ENCODE data around the gene MED16. TPM values are rescaled to one million over a fixed set of nuclear protein-coding genes. Genes with fewer than 3 reads are reported as not detected.

Gene MED16
- total RNA-seq, 2 experiments from 2014 or later, result 47.7 to 70.6 TPM

GRCh38 chr19:912181-913079 lies 19.4 kb upstream of the MED16 start:
- H3K4me3 Mint-ChIP-seq, result peak overlapping the region; percentile 78
- ATAC-seq (no peak), DNase-seq (peak; percentile 59)
- H3K4me1 Mint-ChIP-seq, result peaks cover 38% of the 10 kb centered on the region
- CTCF ChIA-PET, result interaction anchor here (4.4 kb wide), 1 partner anchor 49 kb away, joined by 38 read pairs; no protein-coding TSS in a partner anchor
- no peaks in the 10 kb centered on the region for H3K9me3 Mint-ChIP-seq (ENCODE audit: low read depth)
- H3K27me3 Mint-ChIP-seq, result no peaks in the 10 kb centered on the region
- H3K36me3 Mint-ChIP-seq, result peaks cover 2% of the 10 kb centered on the region
- H3K27ac Mint-ChIP-seq, result peak overlapping the region; percentile 83

DNA sequence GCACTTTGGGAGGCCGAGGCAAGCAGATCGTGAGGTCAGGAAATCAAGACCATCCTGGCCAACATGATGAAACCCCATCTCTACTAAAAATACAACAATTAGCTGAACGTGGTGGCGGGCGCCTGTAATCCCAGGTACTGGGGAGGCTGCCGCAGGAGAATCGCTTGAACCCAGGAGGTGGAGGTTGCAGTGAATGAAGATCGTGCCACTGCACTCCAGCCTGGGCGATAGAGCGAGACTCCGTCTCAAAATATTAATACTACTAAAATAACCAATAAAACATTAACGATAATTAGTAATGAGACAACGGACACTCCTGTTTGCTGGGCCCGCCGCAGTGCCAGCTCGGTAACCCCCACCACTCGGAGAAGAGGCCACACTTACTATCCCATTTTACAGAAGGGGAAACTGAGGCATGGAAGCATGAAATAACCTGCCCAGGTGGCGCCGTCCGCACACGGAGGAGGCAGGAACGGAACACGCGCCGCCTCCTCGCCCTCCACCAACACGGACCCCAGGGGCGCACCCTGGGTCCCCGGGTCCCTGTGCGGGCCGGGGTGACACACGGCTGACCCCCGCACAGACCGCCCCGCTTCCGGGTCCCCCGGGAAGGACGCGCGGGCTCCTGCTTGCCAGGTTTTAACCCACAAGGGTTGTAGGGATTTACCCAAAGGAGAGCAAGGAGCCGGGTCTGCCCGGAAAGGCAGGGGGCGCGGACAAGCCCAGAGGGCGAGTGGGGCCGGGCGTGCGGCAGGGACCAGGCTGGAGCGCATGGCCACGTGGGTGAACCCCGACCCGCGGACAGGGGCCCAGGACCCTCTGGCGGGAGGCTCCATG lies 18.4 kb upstream of the MED16 start:
- no peak for ATAC-seq
- H3K4me3 Mint-ChIP-seq, result peak overlapping the region; percentile 55

GRCh38 chr19:907183-907853 lies 14.3 kb upstream of the MED16 start:
- Mint-ChIP-seq H3K9me3 (ENCODE audit: low read depth) (no peaks in the 10 kb centered on the region), H3K27ac (peak overlapping the region; percentile 98), H3K4me1 (peaks cover 43% of the 10 kb centered on the region), H3K36me3 (peaks cover 4% of the 10 kb centered on the region), H3K27me3 (no peaks in the 10 kb centered on the region), H3K4me3 (no peak overlapping the region)
- DNase-seq (no peak), ATAC-seq (no peak)
- CTCF ChIA-PET, result interaction anchor here (1.2 to 7.8 kb wide), 5 partner anchors 11 to 334 kb away, joined by 3 to 57 read pairs (median 7); partner anchors contain the start of genes ATP5F1D, MED16, RNU6-9 and WDR18

More for the DNA sequence above, 18.4 kb upstream of the MED16 start:
- H3K4me1 Mint-ChIP-seq, result peaks cover 46% of the 10 kb centered on the region
- peak overlapping the region; percentile 46 for H3K27ac Mint-ChIP-seq
- DNase-seq, result no peak
- CTCF ChIA-PET, result interaction anchor here (1.0 to 7.8 kb wide), 2 partner anchors 9 to 47 kb away, joined by 3 to 57 read pairs; no protein-coding TSS in a partner anchor
- peaks cover 4% of the 10 kb centered on the region for H3K36me3 Mint-ChIP-seq
- H3K27me3 Mint-ChIP-seq, result no peaks in the 10 kb centered on the region
- no peaks in the 10 kb centered on the region for H3K9me3 Mint-ChIP-seq (ENCODE audit: low read depth)

GRCh38 chr19:906480-906879 lies 13.5 kb upstream of the MED16 start:
- peaks cover 43% of the 10 kb centered on the region for H3K4me1 Mint-ChIP-seq
- H3K9me3 Mint-ChIP-seq (ENCODE audit: low read depth), result no peaks in the 10 kb centered on the region
- CTCF ChIA-PET, result interaction anchor here (1.9 to 7.8 kb wide), 2 partner anchors 10 to 42 kb away, joined by 4 to 57 read pairs; no protein-coding TSS in a partner anchor

DNA sequence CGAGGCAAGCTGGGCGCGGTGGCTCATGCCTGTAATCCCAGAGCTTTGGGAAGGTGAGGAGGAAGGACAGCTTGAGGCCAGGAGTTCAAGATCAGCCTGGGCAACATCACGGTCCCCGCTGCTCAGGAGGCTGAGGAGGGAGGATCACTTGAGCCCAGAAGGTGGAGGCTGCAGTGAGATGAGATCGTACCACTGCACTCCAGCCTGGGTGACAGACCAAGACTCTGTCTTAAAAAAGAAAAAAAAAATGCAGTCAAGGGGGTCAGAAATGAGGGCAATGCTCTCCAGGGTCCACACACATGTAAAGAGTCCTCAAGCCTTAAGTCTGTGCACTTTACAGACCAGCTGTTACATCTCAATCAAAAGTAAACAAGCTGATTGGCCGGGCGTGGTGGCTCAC lies 11.6 kb upstream of the MED16 start:
- no peak overlapping the region for H3K27ac Mint-ChIP-seq
- no peaks in the 10 kb centered on the region for H3K27me3 Mint-ChIP-seq
- peaks cover 32% of the 10 kb centered on the region for H3K4me1 Mint-ChIP-seq
- peaks cover 4% of the 10 kb centered on the region for H3K36me3 Mint-ChIP-seq
- no peak for ATAC-seq
- CTCF ChIA-PET, result interaction anchor here (1.4 to 7.8 kb wide), 3 partner anchors 11 to 80 kb away, joined by 3 to 57 read pairs (median 5); partner anchors contain the start of genes MED16, RNU6-9 and WDR18
- H3K4me3 Mint-ChIP-seq, result no peak overlapping the region
- no peaks in the 10 kb centered on the region for H3K9me3 Mint-ChIP-seq (ENCODE audit: low read depth)
- no peak for DNase-seq

More at GRCh38 chr19:906480-906879, 13.5 kb upstream of the MED16 start:
- H3K27me3 Mint-ChIP-seq, result no peaks in the 10 kb centered on the region
- peak overlapping the region; percentile 36 for H3K27ac Mint-ChIP-seq
- ATAC-seq (no peak), DNase-seq (no peak)
- no peak overlapping the region for H3K4me3 Mint-ChIP-seq
- peaks cover 5% of the 10 kb centered on the region for H3K36me3 Mint-ChIP-seq

DNA sequence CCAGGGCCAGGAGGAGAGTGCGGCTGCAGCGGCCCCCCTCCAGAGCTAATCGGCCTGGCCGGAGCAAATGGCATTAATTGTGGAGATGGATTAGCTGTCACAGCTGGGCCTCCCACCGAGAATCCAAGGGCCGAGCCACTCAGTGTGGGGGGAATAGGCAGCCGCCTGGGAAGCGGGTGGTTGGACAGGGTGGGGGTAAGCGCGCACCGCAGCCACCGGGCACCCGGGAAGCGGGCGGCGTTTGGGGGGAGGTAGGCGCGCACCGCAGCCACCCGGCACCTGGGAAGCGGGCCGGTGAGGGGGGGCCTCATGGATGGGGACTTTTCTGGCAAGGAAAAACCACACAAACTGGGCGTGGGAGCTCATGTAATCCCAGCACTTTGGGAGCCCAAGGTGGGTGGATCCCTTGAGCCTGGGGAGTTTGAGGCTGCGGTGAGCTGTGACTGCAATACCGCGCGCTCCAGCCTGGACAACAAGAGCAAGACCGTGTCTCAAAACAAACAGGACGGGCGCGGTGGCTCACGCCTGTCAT lies 10.3 kb upstream of the MED16 start:
- peaks cover 20% of the 10 kb centered on the region for H3K4me1 Mint-ChIP-seq
- no peak overlapping the region for H3K27ac Mint-ChIP-seq
- H3K4me3 Mint-ChIP-seq, result no peak overlapping the region
- DNase-seq, result no peak
- CTCF ChIA-PET, result interaction anchor here (7.8 kb wide), 1 partner anchor 39 kb away, joined by 57 read pairs; no protein-coding TSS in a partner anchor
- H3K27me3 Mint-ChIP-seq, result no peaks in the 10 kb centered on the region
- H3K36me3 Mint-ChIP-seq, result peaks cover 4% of the 10 kb centered on the region
- no peak for ATAC-seq
- H3K9me3 Mint-ChIP-seq (ENCODE audit: low read depth), result no peaks in the 10 kb centered on the region

DNA sequence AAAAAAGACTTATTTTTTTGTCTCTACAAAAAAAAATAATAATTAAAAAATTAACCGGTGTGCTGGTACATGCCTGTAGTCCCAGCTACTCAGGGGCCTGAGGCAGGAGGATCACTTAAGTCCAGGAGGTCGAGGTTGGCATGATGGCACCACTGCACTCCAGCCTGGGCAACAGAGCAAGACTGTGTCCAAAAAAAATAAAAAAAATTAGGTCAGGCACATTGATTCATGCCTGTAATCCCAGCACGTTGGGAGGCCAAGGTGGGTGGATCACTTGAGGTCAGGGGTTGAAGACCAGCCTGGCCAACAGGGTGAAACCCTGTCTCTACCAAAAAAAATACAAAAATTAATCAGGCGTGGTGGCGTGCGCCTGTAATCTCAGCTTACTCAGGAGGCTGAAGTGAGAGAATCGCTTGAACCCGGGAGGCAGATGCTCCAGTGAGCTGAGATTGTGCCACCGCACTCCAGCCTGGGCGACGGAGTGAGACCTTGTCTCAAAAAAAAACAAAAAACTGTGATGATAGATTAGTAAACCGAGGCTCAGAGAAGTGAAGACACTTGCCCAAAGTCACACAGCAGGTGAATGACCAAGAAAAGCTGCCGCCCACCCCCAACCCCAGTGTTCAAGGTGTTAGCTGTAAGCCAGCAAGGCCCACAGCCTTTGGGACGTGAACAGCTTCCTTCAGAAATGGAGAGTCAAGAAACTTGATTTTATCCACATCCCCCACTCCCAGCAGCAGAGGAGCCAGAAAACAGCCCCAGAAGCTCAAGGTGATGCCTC lies 9.6 kb upstream of the MED16 start:
- Mint-ChIP-seq H3K4me1 (peaks cover 13% of the 10 kb centered on the region), H3K36me3 (peaks cover 4% of the 10 kb centered on the region), H3K27ac (no peak overlapping the region), H3K4me3 (no peak overlapping the region), H3K9me3 (ENCODE audit: low read depth) (no peaks in the 10 kb centered on the region), H3K27me3 (no peaks in the 10 kb centered on the region)
- CTCF ChIA-PET, result interaction anchor here (1.0 kb wide), 1 partner anchor 9 kb away, joined by 3 read pairs; the partner anchor contains the start of genes MED16 and RNU6-9
- no peak for ATAC-seq
- no peak for DNase-seq

GRCh38 chr19:902093-902370 lies 9.0 kb upstream of the MED16 start:
- H3K9me3 Mint-ChIP-seq (ENCODE audit: low read depth), result no peaks in the 10 kb centered on the region
- peaks cover 5% of the 10 kb centered on the region for H3K36me3 Mint-ChIP-seq
- ATAC-seq (no peak), DNase-seq (no peak)
- no peak overlapping the region for H3K4me3 Mint-ChIP-seq
- peaks cover 8% of the 10 kb centered on the region for H3K4me1 Mint-ChIP-seq
- CTCF ChIA-PET, result interaction anchor here (1.0 kb wide), 1 partner anchor 9 kb away, joined by 3 read pairs; the partner anchor contains the start of genes MED16 and RNU6-9
- H3K27me3 Mint-ChIP-seq, result no peaks in the 10 kb centered on the region
- no peak overlapping the region for H3K27ac Mint-ChIP-seq

GRCh38 chr19:901216-902092 lies 8.5 kb upstream of the MED16 start:
- Mint-ChIP-seq H3K9me3 (ENCODE audit: low read depth) (no peaks in the 10 kb centered on the region), H3K27me3 (no peaks in the 10 kb centered on the region), H3K4me1 (peaks cover 4% of the 10 kb centered on the region), H3K36me3 (peaks cover 8% of the 10 kb centered on the region), H3K4me3 (no peak overlapping the region), H3K27ac (no peak overlapping the region)
- CTCF ChIA-PET, result interaction anchor here (1.0 to 1.2 kb wide), 2 partner anchors 8 to 9 kb away, joined by 3 to 4 read pairs; partner anchors contain the start of genes MED16 and RNU6-9
- ATAC-seq, result no peak
- no peak for DNase-seq

DNA sequence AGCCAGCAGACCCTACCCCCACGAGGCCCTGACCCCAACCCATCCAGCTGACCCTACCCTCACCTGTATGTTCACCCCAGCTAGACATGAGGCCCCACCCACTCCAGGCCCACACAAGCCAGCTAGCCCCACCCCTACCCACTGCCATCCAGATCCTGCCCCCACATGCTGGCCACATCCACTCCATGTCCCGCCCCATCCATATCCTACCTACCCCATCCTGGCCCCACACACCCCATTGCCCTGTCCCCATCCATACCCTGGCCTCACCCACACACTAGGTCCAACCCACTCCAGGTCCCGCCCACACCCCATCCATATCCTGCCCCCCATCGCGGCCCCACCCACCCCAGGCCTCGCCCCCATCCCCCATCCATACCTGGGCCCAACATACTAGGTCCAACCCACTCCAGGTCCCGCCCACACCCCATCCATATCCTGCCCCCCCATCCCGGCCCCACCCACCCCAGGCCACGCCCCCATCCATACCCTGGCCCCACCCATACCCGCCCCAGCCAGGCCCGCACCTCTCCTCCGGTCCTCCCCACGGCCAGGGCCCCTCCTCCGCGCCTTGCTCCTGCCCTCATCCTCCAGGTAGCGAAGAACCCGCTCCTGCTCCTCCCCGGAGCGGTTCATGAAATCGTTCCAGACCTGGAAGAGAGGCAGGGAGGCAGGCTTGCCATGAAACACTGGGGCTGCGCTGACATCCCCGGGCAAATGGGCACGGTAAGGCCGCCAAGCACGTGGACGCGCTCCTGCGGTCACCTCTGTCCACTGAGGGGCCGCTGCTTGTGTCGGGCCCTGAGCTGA lies 7.5 kb upstream of the MED16 start:
- Mint-ChIP-seq H3K4me1 (peaks cover 3% of the 10 kb centered on the region), H3K36me3 (peaks cover 8% of the 10 kb centered on the region), H3K4me3 (no peak overlapping the region), H3K27ac (no peak overlapping the region), H3K9me3 (ENCODE audit: low read depth) (no peaks in the 10 kb centered on the region), H3K27me3 (no peaks in the 10 kb centered on the region)
- DNase-seq, result peak; percentile 58
- CTCF ChIA-PET, result interaction anchor here (1.2 kb wide), 1 partner anchor 10 kb away, joined by 4 read pairs; no protein-coding TSS in a partner anchor
- ATAC-seq, result peak; percentile 72

DNA sequence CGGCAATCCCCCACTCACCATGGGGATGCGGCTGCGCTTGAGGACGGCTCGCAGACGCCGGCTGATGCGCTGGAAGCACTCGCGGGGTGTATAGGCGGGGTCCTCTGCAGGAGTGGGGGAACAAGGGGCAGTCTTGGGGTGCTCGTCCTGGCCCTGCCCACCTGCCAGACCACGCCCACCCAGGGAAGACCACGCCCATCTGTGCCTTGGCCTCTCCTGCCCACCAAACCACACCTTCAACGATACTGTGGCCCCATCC lies 7.0 kb upstream of the MED16 start:
- no peaks in the 10 kb centered on the region for H3K27me3 Mint-ChIP-seq
- H3K9me3 Mint-ChIP-seq (ENCODE audit: low read depth), result no peaks in the 10 kb centered on the region
- CTCF ChIA-PET, result no interaction called here
- H3K4me3 Mint-ChIP-seq, result no peak overlapping the region
- peaks cover 3% of the 10 kb centered on the region for H3K4me1 Mint-ChIP-seq
- ATAC-seq, result peak; percentile 27
- no peak for DNase-seq
- peaks cover 8% of the 10 kb centered on the region for H3K36me3 Mint-ChIP-seq
- no peak overlapping the region for H3K27ac Mint-ChIP-seq

Measured in activated CD8-positive, alpha-beta memory T cell treated with anti-CD3 and anti-CD28 coated beads, Interleukin-2, amount 10 ng/mL, durations not matched to agents 7 days and 5 days (primary cell).